Fibroblast of lung (primary cell): ENCODE data around the gene AQP5.

Source experiments
- EZH2 ChIP-seq: IDR thresholded peaks from 2 replicates; pipeline ENCODE4 v1.5.1; 2012; ENCODE audit warnings: low read length, control low read depth, mild to moderate bottlenecking; ENCODE audit errors: missing control alignments
- TF ChIP-seq, protein P1 (sequence below), 2 donors: IDR thresholded peaks in 1 of 2; conservative IDR thresholded peaks in 1 of 2; 1 replicate in 1 of 2; 2 replicates in 1 of 2; pipeline ENCODE4 v1.5.1; 2011 to 2012; ENCODE audit warnings: low read length in 2 of 2, control low read depth in 1 of 2, inconsistent platforms in 1 of 2, low read depth in 1 of 2, mild to moderate bottlenecking in 1 of 2

DNA sequence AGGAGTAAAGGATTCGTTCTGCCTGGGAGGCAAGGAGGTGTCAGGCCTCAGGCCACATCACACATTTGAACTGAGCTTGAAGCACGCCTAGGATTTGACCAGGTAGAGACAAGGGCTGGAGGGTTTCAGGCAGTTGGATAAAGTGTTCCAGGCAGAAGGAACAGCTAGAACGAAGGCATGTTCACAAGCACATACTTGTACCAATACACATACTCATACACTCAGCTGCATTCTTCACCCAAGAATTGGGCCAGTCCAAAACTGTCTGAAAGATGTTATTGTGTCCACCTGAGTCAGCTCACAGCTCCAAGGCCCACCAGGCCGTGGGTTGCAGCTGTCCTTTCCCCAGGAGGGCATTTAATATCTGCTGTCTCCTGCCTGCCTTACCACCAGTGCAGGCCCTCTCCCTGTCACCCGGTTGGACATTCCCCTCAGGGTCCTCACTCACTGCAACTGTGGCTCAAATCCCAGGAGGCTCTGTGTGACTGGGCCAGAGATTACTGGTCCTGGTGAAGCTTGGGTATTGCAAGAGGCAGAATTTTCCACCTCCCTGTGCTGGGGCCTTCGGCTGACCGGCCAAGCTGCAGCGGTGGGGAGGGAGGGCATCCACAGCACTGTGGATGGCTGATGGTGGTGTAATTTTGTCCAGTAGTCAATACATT, 23.9 kb upstream of the AQP5 start:
- TF ChIP-seq, protein P1, sequence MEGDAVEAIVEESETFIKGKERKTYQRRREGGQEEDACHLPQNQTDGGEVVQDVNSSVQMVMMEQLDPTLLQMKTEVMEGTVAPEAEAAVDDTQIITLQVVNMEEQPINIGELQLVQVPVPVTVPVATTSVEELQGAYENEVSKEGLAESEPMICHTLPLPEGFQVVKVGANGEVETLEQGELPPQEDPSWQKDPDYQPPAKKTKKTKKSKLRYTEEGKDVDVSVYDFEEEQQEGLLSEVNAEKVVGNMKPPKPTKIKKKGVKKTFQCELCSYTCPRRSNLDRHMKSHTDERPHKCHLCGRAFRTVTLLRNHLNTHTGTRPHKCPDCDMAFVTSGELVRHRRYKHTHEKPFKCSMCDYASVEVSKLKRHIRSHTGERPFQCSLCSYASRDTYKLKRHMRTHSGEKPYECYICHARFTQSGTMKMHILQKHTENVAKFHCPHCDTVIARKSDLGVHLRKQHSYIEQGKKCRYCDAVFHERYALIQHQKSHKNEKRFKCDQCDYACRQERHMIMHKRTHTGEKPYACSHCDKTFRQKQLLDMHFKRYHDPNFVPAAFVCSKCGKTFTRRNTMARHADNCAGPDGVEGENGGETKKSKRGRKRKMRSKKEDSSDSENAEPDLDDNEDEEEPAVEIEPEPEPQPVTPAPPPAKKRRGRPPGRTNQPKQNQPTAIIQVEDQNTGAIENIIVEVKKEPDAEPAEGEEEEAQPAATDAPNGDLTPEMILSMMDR (conservative IDR thresholded peaks at IDR 0.05 in 1 of 2, IDR thresholded peaks at IDR 0.05 in 1 of 2; ENCODE audit: low read depth in 1 of 2, low read length in 2 of 2), result no peak
- no peak for TF ChIP-seq EZH2
